ENCODE measurements around the gene ZBTB7C. TPM values are rescaled to one million over a fixed set of nuclear protein-coding genes. Genes with fewer than 3 reads are reported as not detected.

ZBTB7C gene
- total RNA-seq, 1 experiment from 2014 or later: 0.18 TPM

DNA sequence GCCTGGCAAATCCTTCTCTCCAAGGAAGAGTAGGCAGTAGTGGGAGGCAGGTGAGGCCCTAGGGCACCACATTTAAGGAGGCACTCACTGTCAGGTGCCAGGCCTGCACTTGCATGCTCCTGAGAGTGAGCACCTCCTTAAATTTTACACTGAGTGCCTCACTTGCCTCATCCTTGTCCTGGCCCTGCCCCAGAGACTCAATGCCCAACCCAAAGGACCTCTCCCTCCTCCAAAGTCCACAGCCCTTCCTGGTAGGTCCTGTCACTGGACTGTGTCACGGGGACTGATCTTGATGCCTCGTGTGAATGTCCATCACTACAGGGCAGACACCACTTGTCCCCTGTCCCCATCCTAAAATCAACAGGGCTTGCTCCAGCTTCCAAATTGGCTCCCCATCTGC lies 235.6 kb downstream of the ZBTB7C start:
- Mint-ChIP-seq H3K36me3 (ENCODE audit: insufficient read depth, unreplicated experiment) (no peaks in the 10 kb centered on the region), H3K27ac (ENCODE audit: unreplicated experiment) (no peak overlapping the region), H3K27me3 (ENCODE audit: insufficient read depth, unreplicated experiment) (no peaks in the 10 kb centered on the region), H3K9me3 (ENCODE audit: unreplicated experiment) (no peaks in the 10 kb centered on the region), H3K4me1 (ENCODE audit: low read depth, unreplicated experiment) (no peaks in the 10 kb centered on the region), H3K4me3 (ENCODE audit: unreplicated experiment) (no peak overlapping the region)
- POLR2A ChIA-PET: no interaction called here
- CTCF ChIA-PET: no interaction called here
- no peak for DNase-seq
- H3K27me3 ChIP-seq (replicated peaks; ENCODE audit: control insufficient read depth, insufficient read depth, low read length): no peaks in the 10 kb centered on the region
- no peaks in the 10 kb centered on the region for H3K36me3 ChIP-seq (ENCODE audit: control insufficient read depth, insufficient read depth, low read length)
- BruUV-seq (replicated peaks): no TSS peak
- no peaks in the 10 kb centered on the region for H3K4me1 ChIP-seq
- intact Hi-C loops (cut with micrococcal nuclease; ENCODE audit: unreplicated experiment): no loop called here
- no peaks in the 10 kb centered on the region for H3K9me3 ChIP-seq
- H3K4me3 ChIP-seq (ENCODE audit: low read depth, low read length): no peak overlapping the region
- TF ChIP-seq, protein P1, sequence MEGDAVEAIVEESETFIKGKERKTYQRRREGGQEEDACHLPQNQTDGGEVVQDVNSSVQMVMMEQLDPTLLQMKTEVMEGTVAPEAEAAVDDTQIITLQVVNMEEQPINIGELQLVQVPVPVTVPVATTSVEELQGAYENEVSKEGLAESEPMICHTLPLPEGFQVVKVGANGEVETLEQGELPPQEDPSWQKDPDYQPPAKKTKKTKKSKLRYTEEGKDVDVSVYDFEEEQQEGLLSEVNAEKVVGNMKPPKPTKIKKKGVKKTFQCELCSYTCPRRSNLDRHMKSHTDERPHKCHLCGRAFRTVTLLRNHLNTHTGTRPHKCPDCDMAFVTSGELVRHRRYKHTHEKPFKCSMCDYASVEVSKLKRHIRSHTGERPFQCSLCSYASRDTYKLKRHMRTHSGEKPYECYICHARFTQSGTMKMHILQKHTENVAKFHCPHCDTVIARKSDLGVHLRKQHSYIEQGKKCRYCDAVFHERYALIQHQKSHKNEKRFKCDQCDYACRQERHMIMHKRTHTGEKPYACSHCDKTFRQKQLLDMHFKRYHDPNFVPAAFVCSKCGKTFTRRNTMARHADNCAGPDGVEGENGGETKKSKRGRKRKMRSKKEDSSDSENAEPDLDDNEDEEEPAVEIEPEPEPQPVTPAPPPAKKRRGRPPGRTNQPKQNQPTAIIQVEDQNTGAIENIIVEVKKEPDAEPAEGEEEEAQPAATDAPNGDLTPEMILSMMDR (IDR thresholded peaks at IDR 0.05; ENCODE audit: insufficient read depth in 1 of 2, low read depth in 1 of 2, low read length in 1 of 2, severe bottlenecking in 1 of 2, unreplicated experiment in 1 of 2): no peak

DNA sequence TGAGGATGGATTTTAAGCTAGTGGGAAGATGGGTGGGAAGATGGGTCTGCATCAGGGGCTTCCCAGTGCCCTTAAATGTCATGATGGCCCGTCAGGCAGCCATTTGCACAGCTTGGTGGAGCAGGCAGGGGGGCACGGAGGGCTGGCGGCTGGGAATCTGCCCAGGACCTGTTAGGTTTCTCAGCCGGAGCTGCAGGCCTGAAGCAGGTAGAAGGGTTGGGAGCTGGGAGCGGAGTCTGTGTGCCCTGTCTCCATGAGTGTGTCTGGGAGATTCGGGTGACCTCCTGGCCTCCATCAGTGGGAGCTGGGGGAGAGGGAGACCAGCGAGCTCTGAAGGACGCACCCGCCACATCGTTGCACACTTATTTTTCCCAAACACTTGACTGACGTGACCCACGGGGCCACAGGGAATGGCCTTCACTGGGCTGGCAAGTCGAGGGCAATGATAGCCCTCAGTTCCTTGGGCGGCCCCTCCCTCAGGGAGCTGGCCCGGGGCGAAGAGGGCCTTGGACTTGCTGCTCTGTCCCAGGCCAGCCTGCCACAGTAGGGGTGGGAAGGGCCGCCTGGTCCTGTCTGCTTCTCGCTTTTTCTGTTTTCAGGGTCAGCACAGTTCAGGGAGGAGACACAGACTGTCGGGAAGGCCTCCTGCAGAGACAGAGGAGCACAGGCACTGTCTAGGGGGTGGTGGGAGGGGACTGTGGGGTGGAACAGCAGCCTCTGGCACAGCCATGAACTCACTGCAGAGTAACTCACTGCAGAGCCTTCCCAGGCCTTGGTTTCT lies 236.8 kb downstream of the ZBTB7C start:
- ChIA-PET POLR2A (no interaction called here), CTCF (no interaction called here)

DNA sequence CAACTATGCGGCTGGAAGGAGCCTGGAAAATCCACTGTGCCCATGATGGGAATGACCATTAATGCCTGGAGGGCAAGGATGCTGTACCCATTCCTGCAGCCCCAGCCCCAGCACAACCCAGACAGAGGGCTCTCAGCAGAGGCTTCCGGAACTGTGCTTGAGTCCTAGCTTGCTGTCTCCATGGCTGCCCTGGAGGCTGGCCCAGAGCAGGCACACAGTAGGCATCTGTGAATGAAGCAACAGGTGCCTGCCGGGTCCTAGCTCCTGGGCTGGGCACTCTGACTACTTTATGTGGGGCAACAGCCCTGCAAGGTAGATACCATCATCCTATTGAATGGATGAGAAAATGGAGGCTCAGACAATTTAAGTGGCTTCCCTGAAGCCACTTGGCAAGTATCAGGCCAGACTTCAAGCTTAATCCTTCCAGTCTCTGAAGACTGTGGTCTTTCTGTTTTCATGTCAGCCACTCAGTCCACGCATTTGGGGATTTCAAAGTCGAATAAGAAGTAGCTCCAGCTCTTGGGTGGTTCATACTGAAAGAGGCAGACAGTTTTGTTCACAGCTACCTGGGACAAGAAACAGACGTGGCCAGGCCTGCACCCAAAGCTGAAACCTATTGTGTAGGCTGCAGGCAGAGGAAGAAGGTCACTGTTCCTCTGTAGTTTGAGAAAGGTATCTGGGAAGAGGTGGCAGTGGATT lies 237.5 kb downstream of the ZBTB7C start:
- no peaks in the 10 kb centered on the region for H3K36me3 Mint-ChIP-seq (ENCODE audit: insufficient read depth, unreplicated experiment)
- H3K4me1 ChIP-seq: no peaks in the 10 kb centered on the region
- H3K4me3 ChIP-seq (ENCODE audit: low read depth, low read length): no peak overlapping the region
- BruUV-seq (replicated peaks): no TSS peak
- H3K4me1 Mint-ChIP-seq (ENCODE audit: low read depth, unreplicated experiment): no peaks in the 10 kb centered on the region
- intact Hi-C loops (cut with micrococcal nuclease; ENCODE audit: unreplicated experiment): no loop called here
- H3K9me3 ChIP-seq: no peaks in the 10 kb centered on the region
- ChIA-PET POLR2A (no interaction called here), CTCF (no interaction called here)
- no peak overlapping the region for H3K27ac Mint-ChIP-seq (ENCODE audit: unreplicated experiment)
- no peaks in the 10 kb centered on the region for H3K9me3 Mint-ChIP-seq (ENCODE audit: unreplicated experiment)
- H3K4me3 Mint-ChIP-seq (ENCODE audit: unreplicated experiment): no peak overlapping the region
- no peaks in the 10 kb centered on the region for H3K27me3 Mint-ChIP-seq (ENCODE audit: insufficient read depth, unreplicated experiment)
- no peak for DNase-seq
- H3K27me3 ChIP-seq (replicated peaks; ENCODE audit: control insufficient read depth, insufficient read depth, low read length): no peaks in the 10 kb centered on the region
- no peaks in the 10 kb centered on the region for H3K36me3 ChIP-seq (ENCODE audit: control insufficient read depth, insufficient read depth, low read length)
- TF ChIP-seq, protein P1 (IDR thresholded peaks at IDR 0.05; ENCODE audit: insufficient read depth in 1 of 2, low read depth in 1 of 2, low read length in 1 of 2, severe bottlenecking in 1 of 2, unreplicated experiment in 1 of 2): no peak

More for the DNA sequence above, 236.8 kb downstream of the ZBTB7C start:
- Histone ChIP-seq H3K4me3 (ENCODE audit: low read depth, low read length) (no peak overlapping the region), H3K9me3 (no peaks in the 10 kb centered on the region), H3K27me3 (replicated peaks; ENCODE audit: control insufficient read depth, insufficient read depth, low read length) (no peaks in the 10 kb centered on the region), H3K36me3 (ENCODE audit: control insufficient read depth, insufficient read depth, low read length) (no peaks in the 10 kb centered on the region), H3K4me1 (no peaks in the 10 kb centered on the region)
- Mint-ChIP-seq H3K27me3 (ENCODE audit: insufficient read depth, unreplicated experiment) (no peaks in the 10 kb centered on the region), H3K4me3 (ENCODE audit: unreplicated experiment) (no peak overlapping the region), H3K27ac (ENCODE audit: unreplicated experiment) (no peak overlapping the region), H3K4me1 (ENCODE audit: low read depth, unreplicated experiment) (no peaks in the 10 kb centered on the region), H3K9me3 (ENCODE audit: unreplicated experiment) (no peaks in the 10 kb centered on the region), H3K36me3 (ENCODE audit: insufficient read depth, unreplicated experiment) (no peaks in the 10 kb centered on the region)
- no TSS peak for BruUV-seq (replicated peaks)
- DNase-seq: no peak
- TF ChIP-seq, protein P1 (IDR thresholded peaks at IDR 0.05; ENCODE audit: insufficient read depth in 1 of 2, low read depth in 1 of 2, low read length in 1 of 2, severe bottlenecking in 1 of 2, unreplicated experiment in 1 of 2): no peak
- intact Hi-C loops (cut with micrococcal nuclease; ENCODE audit: unreplicated experiment): no loop called here
